Forelimb muscle (tissue), 1 donor: Measurements from ENCODE around the gene TAF4B. TPM values are rescaled to one million over a fixed set of nuclear protein-coding genes. Genes with fewer than 3 reads are reported as not detected.
"Not testable (repeated sequence)": the region's sequence is repeated elsewhere in the genome, so short reads cannot be mapped to it uniquely, and the experiment has no call there.

Experiments used
- DNase-seq: peaks from one replicate; pipeline ENCODE4 v3.0.0-alpha.2; 2013; ENCODE audit warnings: low read depth
- polyA plus RNA-seq: library from polyadenylated mRNA; unstranded; fragments of 120-200 nt; gene quantifications from one replicate; pipeline ENCODE4 v1.2.1, GENCODE V29; 2013; ENCODE audit not compliant: insufficient read length

The TAF4B gene
- polyA plus RNA-seq, 1 donor: 2.4 TPM

DNA sequence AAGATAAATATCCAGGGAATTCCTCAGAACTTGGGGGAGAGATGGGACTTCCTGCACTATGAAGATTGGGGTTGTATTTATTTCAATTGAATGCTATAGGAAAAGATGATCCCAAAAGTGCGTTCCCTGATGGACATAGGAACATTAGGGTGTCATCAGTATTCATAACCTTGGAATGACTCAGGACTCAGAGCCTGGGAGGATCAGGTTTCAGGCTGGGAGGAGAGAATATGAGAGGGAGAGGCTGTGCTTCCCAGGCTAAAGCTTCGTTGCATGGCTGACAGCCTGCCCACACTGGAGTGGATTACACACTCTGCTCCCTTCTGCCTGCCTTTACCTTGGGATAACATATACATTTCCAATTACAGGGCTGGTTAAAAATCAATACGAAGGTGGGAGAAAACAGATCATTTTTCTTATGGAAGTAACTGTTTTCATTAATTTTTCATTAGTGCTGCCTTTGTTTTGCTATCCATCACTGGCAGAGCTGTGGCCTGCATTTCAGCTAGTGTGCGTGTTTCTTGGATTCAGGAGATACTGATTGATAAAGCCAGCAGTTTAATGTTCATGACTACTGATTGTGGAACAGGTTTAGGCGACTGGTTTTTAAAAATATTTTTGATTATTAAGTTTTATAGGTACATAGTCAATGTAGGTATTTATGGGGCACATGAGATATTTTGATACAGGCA is 203.4 kb downstream of the TAF4B start:
- DNase-seq: no peak

DNA sequence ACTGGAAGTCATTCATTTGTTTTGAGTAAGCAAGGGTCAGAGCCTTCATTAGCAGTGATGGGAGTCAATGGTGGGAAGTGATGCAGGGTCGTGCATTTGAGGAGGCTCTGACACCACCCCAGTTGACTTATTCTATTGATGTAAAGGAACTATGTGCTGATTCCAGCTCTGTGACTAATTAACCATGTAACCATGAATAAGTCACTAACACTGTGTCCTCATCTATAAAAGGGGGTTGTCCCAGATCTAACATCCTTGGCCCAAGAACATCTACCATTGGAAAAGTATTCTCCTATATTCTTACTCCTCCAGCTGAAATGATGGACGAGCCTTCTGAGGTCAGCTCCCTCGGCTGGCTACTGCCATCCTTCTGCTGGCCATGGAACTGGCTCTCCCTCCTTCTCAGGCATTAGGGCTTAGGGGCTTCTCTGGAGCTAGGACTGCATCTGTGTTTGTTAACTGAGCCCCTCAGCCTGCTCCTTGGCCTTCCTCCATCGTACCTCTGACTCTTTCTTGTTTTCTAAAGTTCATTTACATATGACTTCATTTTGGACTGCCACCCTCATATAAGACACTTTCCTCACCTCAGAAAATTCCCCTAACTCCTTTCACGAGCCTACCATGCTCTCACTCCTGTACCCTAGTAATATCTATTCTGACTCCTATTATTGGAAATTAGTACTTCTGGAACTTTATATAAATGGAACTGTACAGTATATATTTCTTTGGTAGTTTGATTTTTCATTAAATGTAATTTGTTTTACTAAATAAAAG is 206.6 kb downstream of the TAF4B start:
- DNase-seq: no peak

DNA sequence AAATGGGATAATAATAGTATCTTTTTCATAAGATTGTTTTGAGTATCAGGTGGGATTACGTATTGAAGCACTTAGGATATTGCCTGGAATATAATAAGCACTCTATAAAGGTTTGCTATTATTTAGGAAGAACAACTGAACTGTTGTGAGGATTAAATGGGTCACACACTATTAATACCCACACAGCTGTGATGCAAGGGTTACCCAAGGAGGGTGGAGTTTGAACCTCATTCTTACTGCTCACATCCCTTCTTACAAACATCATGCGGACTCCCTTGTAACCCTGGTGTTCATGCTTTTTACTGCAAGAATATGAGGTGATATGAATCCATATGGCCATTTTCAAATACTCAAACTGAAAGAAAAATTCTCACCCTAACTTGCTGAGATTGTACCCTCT is 208.6 kb downstream of the TAF4B start:
- DNase-seq: no peak

DNA sequence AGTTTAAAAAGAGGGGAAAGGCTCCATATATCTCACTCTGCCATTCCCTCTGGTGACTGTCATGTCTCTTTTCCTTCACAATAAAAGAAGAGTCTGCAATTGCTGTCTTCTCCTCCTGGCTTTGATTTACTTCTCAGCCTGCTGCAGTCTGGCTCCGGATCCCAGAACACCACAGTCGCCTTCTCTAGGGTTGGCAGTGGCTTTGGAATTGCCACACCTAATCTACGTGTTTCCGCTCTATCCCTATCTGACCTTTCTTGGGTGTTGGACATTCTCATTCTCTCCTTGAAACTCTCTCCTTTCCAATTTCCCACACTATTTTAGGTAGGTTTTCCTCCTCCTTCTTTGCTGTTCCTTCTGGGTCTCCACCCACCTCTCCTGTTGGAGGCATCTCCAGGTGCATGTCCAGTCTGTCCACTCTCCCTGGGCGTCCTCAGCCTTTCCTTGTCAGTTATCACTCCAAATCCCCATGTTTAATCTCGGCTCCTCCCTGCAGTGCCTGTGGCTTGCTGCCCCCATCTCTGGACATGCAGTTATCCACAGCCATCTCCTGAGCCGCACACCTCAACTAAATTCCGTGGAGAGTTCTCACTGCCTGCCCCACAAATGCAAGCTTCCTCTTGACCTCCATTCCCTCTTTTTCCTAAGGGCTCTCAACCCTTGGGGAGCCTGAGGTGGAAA is 209.3 kb downstream of the TAF4B start:
- DNase-seq: no peak

DNA sequence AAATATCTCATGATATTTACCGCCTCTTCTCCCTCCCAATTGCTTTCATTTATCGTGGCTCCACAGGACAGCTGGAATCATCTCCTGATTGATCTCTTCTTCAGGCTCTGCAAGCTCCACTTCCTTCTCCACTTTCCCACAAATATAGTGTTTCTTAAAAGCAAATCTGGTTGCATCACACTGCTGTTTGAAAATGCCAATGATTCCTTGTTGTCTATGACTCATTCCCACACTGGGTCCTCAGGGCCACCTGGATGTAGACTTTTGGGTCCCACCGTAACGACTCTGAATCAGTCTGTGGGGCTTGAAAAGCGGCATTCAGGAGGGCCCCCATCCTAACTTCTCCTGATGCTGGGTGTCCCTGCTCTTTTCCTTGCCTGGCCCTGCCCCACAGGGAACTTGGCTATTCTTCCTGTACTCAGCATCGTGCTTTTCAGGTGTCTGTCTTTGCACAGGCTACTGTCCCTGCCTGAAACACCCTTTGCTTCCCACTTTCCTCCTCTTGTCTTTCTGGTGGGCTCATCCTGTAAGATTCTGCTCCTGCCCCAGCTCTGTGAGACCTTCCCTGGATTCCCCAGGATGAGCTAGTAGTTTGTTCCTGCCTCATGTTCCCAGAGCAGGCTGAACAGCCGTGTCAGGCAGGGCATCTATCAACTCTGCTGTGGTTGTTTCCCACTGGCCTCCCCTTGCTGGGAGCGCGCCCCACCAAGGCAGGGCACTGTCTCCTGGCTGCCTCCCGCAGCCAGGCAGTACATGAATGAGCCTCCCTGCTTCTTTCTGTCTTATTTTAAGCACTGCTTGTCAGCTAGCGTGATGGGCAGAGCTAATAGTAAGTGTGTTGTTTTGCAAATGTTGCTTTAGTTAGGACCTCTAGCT is 210.2 kb downstream of the TAF4B start:
- no peak for DNase-seq

DNA sequence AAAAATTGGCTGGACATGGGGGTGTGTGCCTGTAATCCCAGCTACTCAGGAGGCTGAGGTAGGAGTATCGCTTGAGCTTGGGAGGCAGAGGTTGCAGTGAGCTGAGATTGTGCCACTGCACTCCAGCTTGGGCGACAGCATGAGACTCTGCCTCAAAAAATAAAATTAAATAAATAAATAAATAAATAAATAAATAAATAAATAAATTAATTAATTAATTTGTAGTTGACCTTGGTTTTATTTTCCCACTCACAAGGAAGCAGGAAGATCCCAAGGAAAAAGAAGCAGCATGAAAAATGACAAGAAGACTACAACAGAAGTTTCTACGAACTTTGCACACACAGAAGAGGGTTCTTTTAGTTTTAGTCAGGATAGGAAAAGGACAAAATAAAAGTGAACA is 211.4 kb downstream of the TAF4B start:
- not testable (repeated sequence) for DNase-seq

DNA sequence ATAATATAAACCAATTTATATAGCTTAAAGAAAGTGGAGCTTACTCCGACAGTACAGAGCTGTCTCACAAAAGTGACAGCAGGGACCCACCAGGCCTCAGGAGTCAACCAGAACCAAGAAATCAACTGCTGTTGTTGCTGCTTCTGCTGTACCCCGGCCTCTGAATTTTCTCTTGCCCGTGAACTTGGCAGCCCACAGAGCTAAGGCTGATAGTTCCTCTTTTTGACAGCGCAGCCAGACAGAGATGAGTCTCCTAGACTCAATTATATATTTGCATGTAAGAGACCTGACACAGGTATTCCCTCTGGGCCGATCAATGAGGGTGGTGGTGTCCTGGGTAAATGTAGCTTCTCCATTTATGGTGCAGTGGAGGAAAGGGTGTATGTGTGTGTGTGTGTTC is 212.7 kb downstream of the TAF4B start:
- DNase-seq: no peak

DNA sequence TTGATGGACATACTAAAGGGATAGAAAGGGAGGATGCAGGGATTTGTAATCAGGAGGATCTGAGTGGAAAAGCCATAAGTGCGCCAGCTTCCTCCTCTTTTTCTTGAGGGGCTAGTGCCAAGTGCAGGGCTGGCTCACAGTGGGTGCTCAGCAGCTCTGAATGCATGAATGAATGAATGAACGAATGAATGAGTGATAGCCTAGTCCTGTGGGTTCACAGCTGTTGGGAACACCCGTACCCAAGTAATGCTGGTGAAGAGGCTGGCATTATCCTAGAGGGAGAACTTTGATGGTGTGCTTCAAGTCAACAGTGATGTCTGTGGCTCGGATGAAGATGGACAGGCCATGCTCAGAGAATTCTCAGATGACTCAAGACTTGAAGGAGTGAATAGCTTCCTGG is 213.3 kb downstream of the TAF4B start:
- DNase-seq: no peak

DNA sequence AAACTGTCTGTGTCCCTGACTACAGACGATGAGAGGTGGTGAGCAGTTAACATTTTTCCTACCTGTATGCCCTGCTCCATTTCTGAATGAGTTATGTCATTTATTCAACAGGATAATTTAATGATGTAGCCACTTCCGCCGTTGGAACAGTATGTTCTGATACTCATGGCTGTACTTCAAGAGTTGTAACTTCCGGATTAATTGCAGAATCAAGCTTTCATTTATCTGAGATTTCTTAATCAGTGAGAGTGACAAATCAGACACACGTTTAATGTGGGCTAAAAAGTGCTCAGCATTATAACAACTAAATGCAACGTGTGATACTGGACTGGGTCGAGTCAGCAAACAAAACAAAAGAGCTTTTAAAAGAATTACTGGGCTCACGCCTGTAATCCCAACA is 214.4 kb downstream of the TAF4B start:
- DNase-seq: no peak

Other genes with a start within 250 kb of the TAF4B start
- gene SS18, start 135.8 kb upstream of the TAF4B start, polyA plus RNA-seq: 36.4 TPM
- not detected for gene PSMA8, start 92.6 kb upstream of the TAF4B start, polyA plus RNA-seq